Kidney epithelial cell (primary cell): Measurements from ENCODE around the gene SPINDOC. TPM values are rescaled to one million over a fixed set of nuclear protein-coding genes. Genes with fewer than 3 reads are reported as not detected.
"Not testable (repeated sequence)": the region's sequence is repeated elsewhere in the genome, so short reads cannot be mapped to it uniquely, and the experiment has no call there.

ENCODE experiments used
- DNase-seq: peaks from one replicate; pipeline ENCODE4 v3.0.0-alpha.2; 2010; ENCODE audit warnings: low read depth
- H3K27me3 ChIP-seq: 2 replicates; pipeline ENCODE4 v1.6.0; 2011; ENCODE audit warnings: low read length; ENCODE audit not compliant: control insufficient read depth, insufficient read depth
- H3K36me3 ChIP-seq: 2 replicates; pipeline ENCODE4 v1.5.1; 2011; ENCODE audit warnings: low read length; ENCODE audit not compliant: control insufficient read depth, insufficient read depth
- H3K4me3 ChIP-seq: 2 replicates; pipeline ENCODE4 v1.5.1; 2011; ENCODE audit warnings: low read depth, mild to moderate bottlenecking, control low read depth, low read length
- total RNA-seq: library from RNA; depleted of rRNA; stranded (reverse); fragments of >200 nt; gene quantifications from 2 replicates; pipeline ENCODE4 v1.2.3, GENCODE V29; 2015
- TF ChIP-seq, protein P1 (sequence below): IDR thresholded peaks from 2 replicates; pipeline ENCODE4 v1.5.1; 2011; ENCODE audit warnings: mild to moderate bottlenecking, moderate library complexity, low read length, control low read depth, inconsistent platforms; ENCODE audit not compliant: insufficient read depth, poor library complexity, severe bottlenecking

Gene SPINDOC
- total RNA-seq, 1 donor from 2014 or later, result 41.4 TPM

DNA sequence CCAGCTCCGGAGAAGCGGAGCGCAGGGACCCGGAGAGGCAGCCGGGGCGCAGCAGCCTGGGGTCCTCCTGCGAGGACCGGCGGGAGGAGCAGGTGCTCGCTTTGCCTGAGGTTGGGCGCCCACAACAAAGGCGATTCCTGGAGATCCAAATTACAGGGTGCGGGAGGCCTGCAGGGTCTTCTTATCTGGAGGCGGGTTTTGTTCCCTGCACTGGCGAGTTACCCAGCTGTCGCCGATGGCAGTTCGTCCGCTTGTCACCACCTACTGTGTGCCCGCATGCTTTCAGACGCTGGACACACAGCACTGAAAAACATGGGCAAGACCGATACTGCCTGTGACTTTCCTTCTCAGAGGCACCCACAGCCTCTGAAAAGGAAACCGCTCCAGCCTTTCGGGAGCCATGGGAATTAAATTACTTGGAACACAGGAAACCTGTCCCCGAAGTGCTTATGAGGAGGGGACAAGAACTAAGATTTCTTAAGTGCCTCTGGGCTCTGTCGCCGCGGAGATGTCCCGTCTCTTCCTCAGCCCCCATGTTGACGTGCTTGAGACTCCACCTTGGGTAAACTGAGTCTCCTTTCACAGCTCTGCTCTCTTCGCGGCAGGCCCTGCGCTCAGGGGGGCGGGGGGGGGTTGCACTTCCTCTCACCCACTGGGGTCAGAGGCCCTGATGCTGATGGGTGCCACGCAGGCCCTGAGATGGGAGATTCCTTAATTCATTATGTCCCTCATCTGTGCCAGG lies 43.4 kb upstream of the SPINDOC start:
- no peak for DNase-seq
- no peaks in the 10 kb centered on the region for H3K27me3 ChIP-seq
- H3K4me3 ChIP-seq, result peak overlapping the region; percentile 52
- H3K36me3 ChIP-seq, result no peaks in the 10 kb centered on the region
- TF ChIP-seq, protein P1, sequence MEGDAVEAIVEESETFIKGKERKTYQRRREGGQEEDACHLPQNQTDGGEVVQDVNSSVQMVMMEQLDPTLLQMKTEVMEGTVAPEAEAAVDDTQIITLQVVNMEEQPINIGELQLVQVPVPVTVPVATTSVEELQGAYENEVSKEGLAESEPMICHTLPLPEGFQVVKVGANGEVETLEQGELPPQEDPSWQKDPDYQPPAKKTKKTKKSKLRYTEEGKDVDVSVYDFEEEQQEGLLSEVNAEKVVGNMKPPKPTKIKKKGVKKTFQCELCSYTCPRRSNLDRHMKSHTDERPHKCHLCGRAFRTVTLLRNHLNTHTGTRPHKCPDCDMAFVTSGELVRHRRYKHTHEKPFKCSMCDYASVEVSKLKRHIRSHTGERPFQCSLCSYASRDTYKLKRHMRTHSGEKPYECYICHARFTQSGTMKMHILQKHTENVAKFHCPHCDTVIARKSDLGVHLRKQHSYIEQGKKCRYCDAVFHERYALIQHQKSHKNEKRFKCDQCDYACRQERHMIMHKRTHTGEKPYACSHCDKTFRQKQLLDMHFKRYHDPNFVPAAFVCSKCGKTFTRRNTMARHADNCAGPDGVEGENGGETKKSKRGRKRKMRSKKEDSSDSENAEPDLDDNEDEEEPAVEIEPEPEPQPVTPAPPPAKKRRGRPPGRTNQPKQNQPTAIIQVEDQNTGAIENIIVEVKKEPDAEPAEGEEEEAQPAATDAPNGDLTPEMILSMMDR, result no peak

DNA sequence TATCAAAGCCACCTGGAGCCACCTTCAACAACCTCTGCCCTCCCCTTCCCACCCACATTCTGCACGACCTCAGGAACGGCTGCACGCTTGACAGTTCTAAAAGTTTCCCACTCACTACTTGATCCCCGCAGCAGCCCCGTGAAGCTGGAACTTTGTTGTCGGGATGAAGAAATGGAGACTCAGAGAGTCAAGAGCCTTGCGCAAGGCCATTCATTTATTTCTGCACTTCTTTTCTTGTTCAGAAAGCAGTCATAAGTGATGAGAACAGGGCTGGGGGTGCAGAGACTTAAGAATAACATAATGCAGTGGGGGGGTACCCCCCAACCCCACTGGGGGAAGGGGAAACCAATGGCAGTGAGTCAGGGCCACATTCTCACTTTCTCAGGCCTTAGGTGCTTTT lies 42.5 kb upstream of the SPINDOC start:
- no peaks in the 10 kb centered on the region for H3K36me3 ChIP-seq
- H3K27me3 ChIP-seq, result no peaks in the 10 kb centered on the region
- no peak for DNase-seq
- TF ChIP-seq, protein P1, result no peak
- H3K4me3 ChIP-seq, result no peak overlapping the region

DNA sequence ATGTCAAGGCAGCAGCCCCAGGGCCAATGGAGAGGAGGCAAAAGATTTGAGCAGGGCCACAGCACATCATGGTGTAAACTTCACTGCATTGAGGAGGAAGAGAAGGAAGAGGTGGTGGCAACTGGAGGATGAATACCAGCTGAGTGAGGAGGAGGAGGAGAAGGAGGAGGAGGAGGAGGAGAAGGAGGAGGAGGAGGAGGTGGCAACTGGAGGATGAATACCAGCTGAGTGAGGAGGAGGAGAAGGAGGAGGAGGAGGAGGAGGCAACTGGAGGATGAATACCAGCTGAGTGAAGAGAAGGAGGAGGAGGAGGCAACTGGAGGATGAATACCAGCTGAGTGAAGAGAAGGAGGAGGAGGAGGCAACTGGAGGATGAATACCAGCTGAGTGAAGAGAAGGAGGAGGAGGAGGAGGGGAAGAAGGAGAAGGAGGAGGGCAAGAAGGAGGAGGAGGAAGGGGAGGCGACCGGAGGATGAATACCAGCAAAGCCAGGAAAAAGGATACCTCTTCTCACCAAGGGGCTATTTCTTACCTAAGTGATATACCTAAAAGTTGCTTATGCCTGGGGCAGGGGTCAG lies 41.4 kb upstream of the SPINDOC start:
- not testable (repeated sequence) for H3K4me3 ChIP-seq

DNA sequence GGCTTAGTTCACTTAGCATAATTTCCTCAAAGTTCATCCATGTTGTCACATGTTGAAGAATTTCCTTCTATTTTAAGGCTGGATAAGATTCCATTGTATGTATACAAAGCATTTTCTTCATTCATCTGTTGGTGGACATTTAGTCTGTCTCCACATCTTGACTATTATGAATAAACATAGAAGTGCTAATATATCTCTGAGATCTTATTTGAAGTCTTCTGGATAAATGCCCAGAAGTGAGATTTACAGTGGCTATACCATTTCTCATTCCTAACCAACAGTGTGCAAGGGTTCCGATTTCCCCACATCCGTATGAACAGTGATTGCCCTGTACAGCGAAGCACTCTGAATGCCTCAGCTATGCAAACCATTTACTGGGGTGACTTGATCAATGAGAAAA lies 38.1 kb upstream of the SPINDOC start:
- no peak for DNase-seq
- TF ChIP-seq, protein P1, result no peak
- H3K27me3 ChIP-seq, result no peaks in the 10 kb centered on the region
- H3K4me3 ChIP-seq, result no peak overlapping the region
- no peaks in the 10 kb centered on the region for H3K36me3 ChIP-seq

More for the DNA sequence above, 41.4 kb upstream of the SPINDOC start:
- H3K27me3 ChIP-seq, DNase-seq, H3K36me3 ChIP-seq: not testable (repeated sequence)

DNA sequence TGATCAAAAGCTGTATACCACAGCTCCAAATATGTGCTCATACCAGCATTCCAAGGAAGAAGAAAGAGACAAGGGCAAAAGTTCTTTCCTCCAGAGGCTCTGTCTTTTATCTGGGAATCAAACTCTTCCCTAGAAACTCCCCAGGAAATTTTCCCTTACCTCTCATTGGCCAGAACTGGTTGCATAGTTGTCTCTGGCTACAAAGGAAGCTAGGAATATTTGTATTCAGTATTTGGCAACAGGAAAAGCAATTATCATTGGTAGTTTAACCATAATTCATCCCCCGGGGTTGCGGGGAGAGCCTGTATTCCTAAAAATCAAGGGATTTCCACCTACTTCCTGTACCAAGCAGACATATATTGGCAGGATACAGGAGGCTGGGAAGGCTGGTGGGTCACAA lies 34.2 kb upstream of the SPINDOC start:
- TF ChIP-seq, protein P1, result no peak
- H3K27me3 ChIP-seq, result no peaks in the 10 kb centered on the region

DNA sequence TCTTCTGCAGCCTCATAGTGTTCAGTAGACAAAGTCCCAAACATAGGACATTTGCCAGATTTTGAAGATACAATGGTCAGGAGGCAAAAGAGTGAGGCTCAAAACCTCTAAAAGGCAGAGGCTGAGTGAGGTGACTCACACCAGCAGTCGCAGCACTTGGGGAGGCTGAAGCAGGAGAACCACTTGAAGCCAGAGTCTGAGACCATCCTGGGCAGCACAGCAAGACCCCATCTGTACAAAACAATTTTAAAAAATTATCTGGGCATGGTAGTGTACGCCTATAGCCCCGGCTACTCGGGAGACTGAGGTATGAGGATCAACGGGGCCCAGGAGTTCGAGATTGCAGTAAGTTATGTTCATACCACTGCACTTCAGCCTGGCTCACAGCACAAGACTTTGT lies 30.5 kb upstream of the SPINDOC start:
- TF ChIP-seq, protein P1, result no peak
- Histone ChIP-seq H3K4me3 (no peak overlapping the region), H3K36me3 (no peaks in the 10 kb centered on the region), H3K27me3 (no peaks in the 10 kb centered on the region)
- DNase-seq, result no peak

More for the DNA sequence above, 34.2 kb upstream of the SPINDOC start:
- no peak overlapping the region for H3K4me3 ChIP-seq
- no peaks in the 10 kb centered on the region for H3K36me3 ChIP-seq
- DNase-seq, result no peak
